Measurements from ENCODE around the gene GPR89A.
A peak's percentile ranks its signal among the peaks of the same experiment; 100 is the strongest.

The GPR89A gene

GRCh38 chr1:145701306-145701862 lies 93.6 kb downstream of the GPR89A start:
- no peaks in the 10 kb centered on the region for H3K9me3 ChIP-seq (ENCODE audit: control insufficient read depth in 2 of 2, low read length in 2 of 2)
- H3K27me3 ChIP-seq (ENCODE audit: control insufficient read depth in 2 of 2, insufficient read depth in 2 of 2, low read length in 2 of 2): no peaks in the 10 kb centered on the region
- no peak overlapping the region for H3K4me3 ChIP-seq (ENCODE audit: low read length in 2 of 2)
- H3K36me3 ChIP-seq (ENCODE audit: control insufficient read depth in 2 of 2, insufficient read depth in 2 of 2, low read length in 2 of 2): no peaks in the 10 kb centered on the region
- no peak overlapping the region for H3K9ac ChIP-seq (ENCODE audit: low read depth in 1 of 2, low read length in 2 of 2)
- H3K4me1 ChIP-seq (ENCODE audit: control insufficient read depth in 2 of 2, insufficient read depth in 2 of 2, low read length in 2 of 2): no peaks in the 10 kb centered on the region
- H3K27ac ChIP-seq (ENCODE audit: low read depth in 2 of 2, low read length in 2 of 2): no peak overlapping the region

GRCh38 chr1:145702052-145702451 lies 94.3 kb downstream of the GPR89A start:
- Histone ChIP-seq H3K36me3 (ENCODE audit: control insufficient read depth in 2 of 2, insufficient read depth in 2 of 2, low read length in 2 of 2) (no peaks in the 10 kb centered on the region), H3K27ac (ENCODE audit: low read depth in 2 of 2, low read length in 2 of 2) (no peak overlapping the region), H3K9me3 (ENCODE audit: control insufficient read depth in 2 of 2, low read length in 2 of 2) (no peaks in the 10 kb centered on the region), H3K27me3 (ENCODE audit: control insufficient read depth in 2 of 2, insufficient read depth in 2 of 2, low read length in 2 of 2) (no peaks in the 10 kb centered on the region), H3K4me3 (ENCODE audit: low read length in 2 of 2) (no peak overlapping the region), H3K4me1 (ENCODE audit: control insufficient read depth in 2 of 2, insufficient read depth in 2 of 2, low read length in 2 of 2) (peaks cover 0 to 4% of the 10 kb centered on the region in 2 donors), H3K9ac (ENCODE audit: low read depth in 1 of 2, low read length in 2 of 2) (no peak overlapping the region)

DNA sequence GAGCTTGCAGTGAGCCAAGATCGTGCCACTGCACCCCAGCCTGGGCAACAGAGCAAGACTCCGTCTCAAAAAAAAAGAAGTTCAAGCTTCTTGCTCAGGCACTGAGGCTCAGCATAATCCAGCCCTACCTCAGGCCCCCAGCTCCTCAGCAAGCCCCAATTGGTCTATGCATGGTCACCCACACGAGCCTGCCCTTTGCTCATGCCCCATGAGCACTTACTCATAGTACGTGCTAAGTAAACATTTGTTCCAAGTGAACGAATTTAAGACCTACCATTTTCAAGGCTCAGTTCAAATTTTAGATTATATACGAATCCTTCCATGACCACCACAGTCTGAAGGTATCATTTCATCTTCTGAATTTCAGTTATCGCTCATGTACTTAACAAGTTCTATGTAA lies 95.0 kb downstream of the GPR89A start:
- Histone ChIP-seq H3K27me3 (ENCODE audit: control insufficient read depth in 2 of 2, insufficient read depth in 2 of 2, low read length in 2 of 2) (no peaks in the 10 kb centered on the region), H3K9me3 (ENCODE audit: control insufficient read depth in 2 of 2, low read length in 2 of 2) (no peaks in the 10 kb centered on the region), H3K4me3 (ENCODE audit: low read length in 2 of 2) (no peak overlapping the region), H3K4me1 (ENCODE audit: control insufficient read depth in 2 of 2, insufficient read depth in 2 of 2, low read length in 2 of 2) (peaks cover 0 to 10% of the 10 kb centered on the region in 2 donors), H3K9ac (ENCODE audit: low read depth in 1 of 2, low read length in 2 of 2) (no peak overlapping the region), H3K27ac (ENCODE audit: low read depth in 2 of 2, low read length in 2 of 2) (no peak overlapping the region), H3K36me3 (ENCODE audit: control insufficient read depth in 2 of 2, insufficient read depth in 2 of 2, low read length in 2 of 2) (no peaks in the 10 kb centered on the region)

DNA sequence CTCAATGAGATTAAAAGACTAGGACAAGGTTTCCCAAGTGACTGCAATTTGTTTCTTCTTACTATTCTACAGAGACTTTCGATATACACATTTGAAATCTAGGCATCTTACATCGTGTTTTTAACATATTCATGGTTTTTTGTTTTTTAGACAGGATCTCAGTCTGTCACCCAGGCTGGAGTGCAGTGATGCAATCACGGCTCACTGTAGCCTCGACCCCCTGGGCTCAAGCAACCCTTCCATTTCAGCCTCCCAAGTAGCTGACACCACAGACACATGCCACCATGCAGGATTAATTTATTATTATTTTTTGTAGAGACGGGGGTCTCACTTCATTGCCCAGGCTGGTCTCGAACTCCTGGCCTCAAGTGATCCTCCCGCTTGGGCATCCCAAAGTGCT lies 97.8 kb downstream of the GPR89A start:
- no peak overlapping the region for H3K9ac ChIP-seq (ENCODE audit: low read depth in 1 of 2, low read length in 2 of 2)
- no peak overlapping the region for H3K27ac ChIP-seq (ENCODE audit: low read depth in 2 of 2, low read length in 2 of 2)
- H3K9me3 ChIP-seq (ENCODE audit: control insufficient read depth in 2 of 2, low read length in 2 of 2): no peaks in the 10 kb centered on the region
- no peaks in the 10 kb centered on the region for H3K27me3 ChIP-seq (ENCODE audit: control insufficient read depth in 2 of 2, insufficient read depth in 2 of 2, low read length in 2 of 2)
- peaks cover 0 to 14% of the 10 kb centered on the region in 2 donors for H3K4me1 ChIP-seq (ENCODE audit: control insufficient read depth in 2 of 2, insufficient read depth in 2 of 2, low read length in 2 of 2)
- H3K4me3 ChIP-seq (ENCODE audit: low read length in 2 of 2): no peak overlapping the region
- no peaks in the 10 kb centered on the region for H3K36me3 ChIP-seq (ENCODE audit: control insufficient read depth in 2 of 2, insufficient read depth in 2 of 2, low read length in 2 of 2)

GRCh38 chr1:145706086-145706664 lies 98.4 kb downstream of the GPR89A start:
- Histone ChIP-seq H3K4me3 (ENCODE audit: low read length in 2 of 2) (no peak overlapping the region), H3K27me3 (ENCODE audit: control insufficient read depth in 2 of 2, insufficient read depth in 2 of 2, low read length in 2 of 2) (no peaks in the 10 kb centered on the region), H3K4me1 (ENCODE audit: control insufficient read depth in 2 of 2, insufficient read depth in 2 of 2, low read length in 2 of 2) (peaks cover 0 to 14% of the 10 kb centered on the region in 2 donors), H3K9ac (ENCODE audit: low read depth in 1 of 2, low read length in 2 of 2) (no peak overlapping the region), H3K27ac (ENCODE audit: low read depth in 2 of 2, low read length in 2 of 2) (no peak overlapping the region), H3K9me3 (ENCODE audit: control insufficient read depth in 2 of 2, low read length in 2 of 2) (no peaks in the 10 kb centered on the region), H3K36me3 (ENCODE audit: control insufficient read depth in 2 of 2, insufficient read depth in 2 of 2, low read length in 2 of 2) (no peaks in the 10 kb centered on the region)

- Histone ChIP-seq H3K27ac (ENCODE audit: low read depth in 2 of 2, low read length in 2 of 2) (no peak within 1 kb of the TSS), H3K27me3 (ENCODE audit: control insufficient read depth in 2 of 2, insufficient read depth in 2 of 2, low read length in 2 of 2) (no peaks in the 10 kb centered on the region), H3K36me3 (ENCODE audit: control insufficient read depth in 2 of 2, insufficient read depth in 2 of 2, low read length in 2 of 2) (no peaks in the 10 kb centered on the region), H3K4me1 (ENCODE audit: control insufficient read depth in 2 of 2, insufficient read depth in 2 of 2, low read length in 2 of 2) (peaks cover 0 to 14% of the 10 kb centered on the region in 2 donors), H3K4me3 (ENCODE audit: low read length in 2 of 2) (no peak within 1 kb of the TSS), H3K9ac (ENCODE audit: low read depth in 1 of 2, low read length in 2 of 2) (no peak within 1 kb of the TSS), H3K9me3 (ENCODE audit: control insufficient read depth in 2 of 2, low read length in 2 of 2) (no peaks in the 10 kb centered on the region)
Observed at GRCh38 chr1:145707183-145707867, 99.5 kb downstream of the GPR89A start, which contains the start of gene PDZK1. Gene PDZK1 (minus strand): TSS chr1:145707368. CDS start chr1:145688021, 19,347 bp downstream.

GRCh38 chr1:145708063-145708462 lies 100.3 kb downstream of the GPR89A start:
- no peaks in the 10 kb centered on the region for H3K27me3 ChIP-seq (ENCODE audit: control insufficient read depth in 2 of 2, insufficient read depth in 2 of 2, low read length in 2 of 2)
- no peak overlapping the region for H3K4me3 ChIP-seq (ENCODE audit: low read length in 2 of 2)
- H3K9me3 ChIP-seq (ENCODE audit: control insufficient read depth in 2 of 2, low read length in 2 of 2): no peaks in the 10 kb centered on the region
- H3K27ac ChIP-seq (ENCODE audit: low read depth in 2 of 2, low read length in 2 of 2): no peak overlapping the region
- no peak overlapping the region for H3K9ac ChIP-seq (ENCODE audit: low read depth in 1 of 2, low read length in 2 of 2)
- peaks cover 0 to 14% of the 10 kb centered on the region in 2 donors for H3K4me1 ChIP-seq (ENCODE audit: control insufficient read depth in 2 of 2, insufficient read depth in 2 of 2, low read length in 2 of 2)
- H3K36me3 ChIP-seq (ENCODE audit: control insufficient read depth in 2 of 2, insufficient read depth in 2 of 2, low read length in 2 of 2): no peaks in the 10 kb centered on the region

DNA sequence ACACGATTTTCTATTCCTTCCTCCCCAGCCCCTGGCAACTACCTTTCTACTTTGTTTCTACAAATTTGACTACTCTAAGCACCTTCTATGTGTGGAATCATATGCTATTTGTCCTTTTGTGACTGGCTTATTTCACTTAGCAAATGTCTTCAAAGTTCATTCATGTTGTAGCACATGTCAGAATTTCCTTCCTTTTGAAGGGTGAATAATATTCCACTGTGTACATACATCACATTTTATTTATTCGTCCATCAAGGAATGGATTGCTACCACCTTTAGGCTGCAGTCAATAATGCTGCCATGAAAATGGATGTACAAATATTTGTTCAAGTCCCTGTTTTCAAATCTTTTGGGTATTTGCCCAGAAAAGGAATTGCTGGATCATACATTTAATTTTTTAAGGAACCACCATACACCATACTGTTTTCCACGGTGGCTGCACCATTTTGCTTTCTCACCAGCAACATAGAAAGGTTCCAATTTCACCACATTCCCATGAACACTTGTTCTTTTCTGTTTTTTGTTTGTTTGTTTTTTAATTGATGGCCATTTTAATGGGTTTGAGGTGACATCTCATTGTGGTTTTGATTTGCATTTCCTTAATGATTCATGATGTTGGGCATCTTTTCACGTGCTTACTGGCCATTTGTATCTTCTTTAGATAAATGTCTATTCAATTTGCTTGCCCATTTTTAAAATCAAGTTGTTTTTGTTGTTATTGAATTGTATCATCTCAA lies 102.7 kb downstream of the GPR89A start:
- Histone ChIP-seq H3K9ac (ENCODE audit: low read depth in 1 of 2, low read length in 2 of 2) (no peak overlapping the region), H3K4me3 (ENCODE audit: low read length in 2 of 2) (no peak overlapping the region), H3K36me3 (ENCODE audit: control insufficient read depth in 2 of 2, insufficient read depth in 2 of 2, low read length in 2 of 2) (no peaks in the 10 kb centered on the region), H3K27me3 (ENCODE audit: control insufficient read depth in 2 of 2, insufficient read depth in 2 of 2, low read length in 2 of 2) (no peaks in the 10 kb centered on the region), H3K4me1 (ENCODE audit: control insufficient read depth in 2 of 2, insufficient read depth in 2 of 2, low read length in 2 of 2) (peaks cover 0 to 18% of the 10 kb centered on the region in 2 donors), H3K27ac (ENCODE audit: low read depth in 2 of 2, low read length in 2 of 2) (no peak overlapping the region), H3K9me3 (ENCODE audit: control insufficient read depth in 2 of 2, low read length in 2 of 2) (no peaks in the 10 kb centered on the region)

DNA sequence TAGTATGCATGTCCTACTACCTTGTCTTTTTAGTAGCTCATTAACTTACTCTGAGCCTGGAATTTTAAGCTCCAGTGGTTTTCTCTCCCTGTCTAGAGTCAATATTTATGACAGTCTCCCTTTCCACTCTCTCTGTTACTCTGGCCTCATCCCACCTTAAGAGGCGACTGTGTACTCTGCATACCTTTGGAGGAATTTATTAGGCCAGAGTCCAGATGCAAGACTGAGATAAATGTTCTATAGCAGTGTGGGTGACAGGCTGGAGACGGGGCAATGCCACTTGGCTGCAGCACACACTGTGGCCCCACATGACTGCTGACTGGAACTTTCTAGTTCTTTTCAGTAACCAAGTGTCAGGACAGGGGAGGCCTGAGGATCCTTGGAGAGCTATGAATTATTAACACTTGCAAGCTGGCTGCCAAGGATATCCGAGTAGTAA lies 103.4 kb downstream of the GPR89A start:
- H3K9me3 ChIP-seq (ENCODE audit: control insufficient read depth in 2 of 2, low read length in 2 of 2): no peaks in the 10 kb centered on the region
- peaks cover 0 to 18% of the 10 kb centered on the region in 2 donors for H3K4me1 ChIP-seq (ENCODE audit: control insufficient read depth in 2 of 2, insufficient read depth in 2 of 2, low read length in 2 of 2)
- no peaks in the 10 kb centered on the region for H3K36me3 ChIP-seq (ENCODE audit: control insufficient read depth in 2 of 2, insufficient read depth in 2 of 2, low read length in 2 of 2)
- no peaks in the 10 kb centered on the region for H3K27me3 ChIP-seq (ENCODE audit: control insufficient read depth in 2 of 2, insufficient read depth in 2 of 2, low read length in 2 of 2)
- no peak overlapping the region for H3K9ac ChIP-seq (ENCODE audit: low read depth in 1 of 2, low read length in 2 of 2)
- H3K4me3 ChIP-seq (ENCODE audit: low read length in 2 of 2): no peak overlapping the region
- H3K27ac ChIP-seq (ENCODE audit: low read depth in 2 of 2, low read length in 2 of 2): peak overlapping the region in 1 of 2 donors; percentile 69

All from mucosa of rectum (tissue), 2 donors.